HEK293 (cell line): Measurements from ENCODE around the gene RPS6KA1.

Experiments
- CTCF ChIA-PET: fragments of 350-600 bp; formaldehyde crosslinking; extraction: SDS; loops from one replicate; lab custom pipeline; 2021; ENCODE audit warnings: antibody characterized with exemption; lab: Yijun Ruan, JAX
- POLR2A ChIA-PET: fragments of 300-600 bp; formaldehyde crosslinking; extraction: SDS; loops from one replicate; lab custom pipeline; 2020; ENCODE audit warnings: antibody characterized with exemption, inconsistent platforms; lab: Yijun Ruan, JAX
- H3K27ac ChIP-seq: fragments of 200-500 bp; sonication (Bioruptor generic); 2 replicates; pipeline ENCODE4 v1.5.1; 2014; ENCODE audit warnings: low read depth, low read length, control low read depth, inconsistent platforms; ENCODE audit errors: extremely low read depth
- H3K36me3 ChIP-seq, 2 experiments: fragments of 200-500 bp in 1 of 2; sonication (Bioruptor generic) in 1 of 2; 1 replicate in 1 of 2; 2 replicates in 1 of 2; pipeline ENCODE4 v1.5.1; 2014 to 2017; ENCODE audit warnings: inconsistent platforms in 2 of 2, low read length in 2 of 2; ENCODE audit not compliant: control insufficient read depth in 2 of 2, insufficient read depth in 1 of 2
- H3K4me1 ChIP-seq: fragments of 200-500 bp; sonication (Bioruptor generic); 2 replicates; pipeline ENCODE4 v1.5.1; 2014; ENCODE audit warnings: mild to moderate bottlenecking, low read length, inconsistent platforms; ENCODE audit not compliant: control insufficient read depth, insufficient read depth
- H3K4me3 ChIP-seq: 2 replicates; pipeline ENCODE4 v1.5.1; 2011; ENCODE audit warnings: low read depth, mild to moderate bottlenecking, control low read depth, low read length, moderate library complexity
- H3K9me3 ChIP-seq: fragments of 200-500 bp; sonication (Bioruptor generic); 2 replicates; pipeline ENCODE4 v1.5.1; 2014; ENCODE audit warnings: low read depth, low read length, inconsistent platforms; ENCODE audit not compliant: control insufficient read depth, insufficient read depth
- KLF16 ChIP-seq: fragments of 450-650 bp; formaldehyde crosslinking; IDR thresholded peaks from 2 replicates; pipeline ENCODE4 v1.5.1; 2017; ENCODE audit warnings: missing biosample characterization, missing genetic modification characterization
- SP7 ChIP-seq: fragments of 450-650 bp; formaldehyde crosslinking; IDR thresholded peaks from 2 replicates; pipeline ENCODE4 v1.5.1; 2016; ENCODE audit warnings: missing biosample characterization, missing genetic modification characterization
- TCF7L2 ChIP-seq: IDR thresholded peaks from 2 replicates; pipeline ENCODE4 v1.6.1; 2011; ENCODE audit warnings: low read depth, mild to moderate bottlenecking, inconsistent platforms, low read length, moderate library complexity, borderline replicate concordance
- ZBTB21 ChIP-seq: fragments of 450-650 bp; formaldehyde crosslinking; IDR thresholded peaks from 2 replicates; pipeline ENCODE4 v1.5.1; 2017; ENCODE audit warnings: missing biosample characterization, missing genetic modification characterization
- ZBTB8A ChIP-seq: fragments of 450-650 bp; formaldehyde crosslinking; IDR thresholded peaks from 2 replicates; pipeline ENCODE4 v1.5.1; 2016; ENCODE audit warnings: missing biosample characterization, missing genetic modification characterization
- ZFP3 ChIP-seq: fragments of 450-650 bp; formaldehyde crosslinking; IDR thresholded peaks from 2 replicates; pipeline ENCODE4 v1.5.1; 2016; ENCODE audit warnings: low read depth, missing biosample characterization, missing genetic modification characterization
- ZFP41 ChIP-seq: fragments of 450-650 bp; formaldehyde crosslinking; IDR thresholded peaks from 2 replicates; pipeline ENCODE4 v1.5.1; 2016; ENCODE audit warnings: missing biosample characterization, missing genetic modification characterization, borderline replicate concordance
- ZNF132 ChIP-seq: fragments of 450-650 bp; formaldehyde crosslinking; IDR thresholded peaks from 2 replicates; pipeline ENCODE4 v1.5.1; 2017; ENCODE audit warnings: missing biosample characterization, missing genetic modification characterization, borderline replicate concordance
- ZNF133 ChIP-seq: fragments of 450-650 bp; formaldehyde crosslinking; IDR thresholded peaks from 2 replicates; pipeline ENCODE4 v1.5.1; 2016; ENCODE audit warnings: missing biosample characterization, missing genetic modification characterization
- ZNF146 ChIP-seq: fragments of 450-650 bp; formaldehyde crosslinking; IDR thresholded peaks from 2 replicates; pipeline ENCODE4 v1.5.1; 2016; ENCODE audit warnings: missing biosample characterization, missing genetic modification characterization
- ZNF174 ChIP-seq: fragments of 450-650 bp; formaldehyde crosslinking; IDR thresholded peaks from 2 replicates; pipeline ENCODE4 v1.5.0; 2017; ENCODE audit warnings: missing biosample characterization, mild to moderate bottlenecking, missing genetic modification characterization
- ZNF19 ChIP-seq: fragments of 450-650 bp; formaldehyde crosslinking; IDR thresholded peaks from 2 replicates; pipeline ENCODE4; 2016; ENCODE audit warnings: missing biosample characterization, missing genetic modification characterization, low read depth
- ZNF24 ChIP-seq: fragments of 450-650 bp; formaldehyde crosslinking; IDR thresholded peaks from 2 replicates; pipeline ENCODE4 v1.5.1; 2016; ENCODE audit warnings: missing biosample characterization, missing genetic modification characterization
- ZNF302 ChIP-seq: fragments of 450-650 bp; formaldehyde crosslinking; IDR thresholded peaks from 2 replicates; pipeline ENCODE4 v1.5.1; 2016; ENCODE audit warnings: missing biosample characterization, missing genetic modification characterization, low read depth
- ZNF324 ChIP-seq: fragments of 450-650 bp; formaldehyde crosslinking; IDR thresholded peaks from 2 replicates; pipeline ENCODE4 v1.5.1; 2016; ENCODE audit warnings: missing biosample characterization, missing genetic modification characterization
- ZNF416 ChIP-seq: fragments of 450-650 bp; formaldehyde crosslinking; IDR thresholded peaks from 2 replicates; pipeline ENCODE4 v1.5.1; 2016; ENCODE audit warnings: missing biosample characterization, missing genetic modification characterization
- ZNF510 ChIP-seq: fragments of 450-650 bp; formaldehyde crosslinking; IDR thresholded peaks from 2 replicates; pipeline ENCODE4 v1.5.1; 2018; ENCODE audit warnings: mild to moderate bottlenecking, missing genetic modification characterization, missing biosample characterization; ENCODE audit not compliant: insufficient replicate concordance
- ZNF530 ChIP-seq: fragments of 450-650 bp; formaldehyde crosslinking; IDR thresholded peaks from 2 replicates; pipeline ENCODE4 v1.5.1; 2016; ENCODE audit warnings: low read depth, missing biosample characterization, missing genetic modification characterization
- ZNF600 ChIP-seq: fragments of 450-650 bp; formaldehyde crosslinking; IDR thresholded peaks from 2 replicates; pipeline ENCODE4 v1.5.1; 2016; ENCODE audit warnings: missing biosample characterization, missing genetic modification characterization
- ZNF629 ChIP-seq: fragments of 450-650 bp; formaldehyde crosslinking; IDR thresholded peaks from 2 replicates; pipeline ENCODE4 v1.5.1; 2017; ENCODE audit warnings: missing biosample characterization, missing genetic modification characterization
- TF ChIP-seq, protein P1 (sequence below): fragments of 450-650 bp; formaldehyde crosslinking; IDR thresholded peaks from 2 replicates; pipeline ENCODE4 v1.5.1; 2016; ENCODE audit warnings: missing biosample characterization, missing genetic modification characterization
- TF ChIP-seq, protein P2 (sequence below): fragments of 450-650 bp; formaldehyde crosslinking; IDR thresholded peaks from 2 replicates; pipeline ENCODE4 v1.5.1; 2016; ENCODE audit warnings: missing biosample characterization, missing genetic modification characterization
- TF ChIP-seq, protein P3 (sequence below): fragments of 450-650 bp; formaldehyde crosslinking; IDR thresholded peaks from 2 replicates; pipeline ENCODE4 v1.5.0; 2017; ENCODE audit warnings: missing biosample characterization, missing genetic modification characterization, borderline replicate concordance
- TF ChIP-seq, protein P4 (sequence below): fragments of 450-650 bp; formaldehyde crosslinking; IDR thresholded peaks from 2 replicates; pipeline ENCODE4 v1.5.1; 2016; ENCODE audit warnings: missing biosample characterization, missing genetic modification characterization

Gene RPS6KA1

DNA sequence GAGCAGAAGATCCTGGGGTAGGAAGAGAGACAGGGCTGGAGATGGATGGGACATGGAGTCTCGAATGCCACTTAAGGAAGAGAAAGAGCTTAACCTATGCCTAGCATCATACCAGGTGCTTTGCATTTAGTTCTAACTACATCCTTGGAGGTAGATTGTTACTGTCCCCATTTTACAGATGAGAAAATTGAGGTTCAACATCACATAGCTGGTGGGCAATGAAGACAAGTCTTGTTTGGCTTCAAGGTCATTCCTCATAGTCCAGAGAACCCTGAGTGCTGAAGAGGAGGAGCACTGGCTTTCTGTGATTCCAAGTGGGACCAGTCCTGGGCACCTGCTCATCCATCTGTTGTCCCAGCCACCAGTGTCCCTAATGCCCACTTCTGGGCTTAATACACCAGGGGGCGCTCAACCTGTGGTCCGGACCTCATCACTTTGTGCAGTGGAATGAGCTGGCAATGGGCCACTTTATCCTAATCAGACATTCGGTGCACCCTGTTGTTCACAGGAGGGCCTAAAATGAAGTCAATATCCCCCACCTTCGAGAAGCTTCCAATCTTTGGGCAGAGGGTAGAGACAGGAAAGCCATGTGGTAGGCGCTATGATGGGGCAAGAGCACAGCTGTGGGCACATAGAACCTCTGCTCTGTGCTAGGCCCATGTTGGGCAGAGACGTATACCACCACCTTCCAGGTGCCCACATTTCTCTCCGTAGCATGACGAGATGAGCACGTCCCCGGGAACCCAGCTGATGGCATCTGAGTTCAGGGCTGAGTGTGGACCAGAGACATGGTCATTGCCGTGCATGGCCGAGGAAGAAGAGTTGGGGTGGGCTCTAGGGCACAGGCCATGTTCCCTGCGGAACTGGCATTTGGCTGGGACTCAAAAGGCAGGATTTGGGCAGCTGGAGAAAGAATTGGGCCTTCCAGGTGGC lies 9.2 kb downstream of the RPS6KA1 start (continued):
- TF ChIP-seq SP7 (tag by site-specific recombination) (peak; percentile 42; the same call in 1 of the 2 replicates), ZNF324 (0 out of 2 replicates have a peak, but pooled peaks have one; percentile 50), ZNF416 (no peak), ZNF510 (no peak), ZNF132 (no peak), ZNF24 (0 out of 2 replicates have a peak, but pooled peaks have one; percentile 45), ZBTB21 (tag by site-specific recombination) (no peak), ZNF629 (tag by site-specific recombination) (0 out of 2 replicates have a peak, but pooled peaks have one; percentile 16), TCF7L2 (no peak), ZFP41 (no peak), ZNF174 (tag by site-specific recombination) (no peak), ZNF600 (no peak), KLF16 (tag by site-specific recombination) (no peak), ZFP3 (tag by site-specific recombination) (no peak), ZBTB8A (tag by site-specific recombination) (peak; percentile 51; the same call in 1 of the 2 replicates)
- TF ChIP-seq, protein P1, sequence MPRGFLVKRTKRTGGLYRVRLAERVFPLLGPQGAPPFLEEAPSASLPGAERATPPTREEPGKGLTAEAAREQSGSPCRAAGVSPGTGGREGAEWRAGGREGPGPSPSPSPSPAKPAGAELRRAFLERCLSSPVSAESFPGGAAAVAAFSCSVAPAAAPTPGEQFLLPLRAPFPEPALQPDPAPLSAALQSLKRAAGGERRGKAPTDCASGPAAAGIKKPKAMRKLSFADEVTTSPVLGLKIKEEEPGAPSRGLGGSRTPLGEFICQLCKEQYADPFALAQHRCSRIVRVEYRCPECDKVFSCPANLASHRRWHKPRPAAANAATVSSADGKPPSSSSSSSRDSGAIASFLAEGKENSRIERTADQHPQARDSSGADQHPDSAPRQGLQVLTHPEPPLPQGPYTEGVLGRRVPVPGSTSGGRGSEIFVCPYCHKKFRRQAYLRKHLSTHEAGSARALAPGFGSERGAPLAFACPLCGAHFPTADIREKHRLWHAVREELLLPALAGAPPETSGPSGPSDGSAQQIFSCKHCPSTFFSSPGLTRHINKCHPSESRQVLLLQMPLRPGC: no peak
- TF ChIP-seq, protein P2, sequence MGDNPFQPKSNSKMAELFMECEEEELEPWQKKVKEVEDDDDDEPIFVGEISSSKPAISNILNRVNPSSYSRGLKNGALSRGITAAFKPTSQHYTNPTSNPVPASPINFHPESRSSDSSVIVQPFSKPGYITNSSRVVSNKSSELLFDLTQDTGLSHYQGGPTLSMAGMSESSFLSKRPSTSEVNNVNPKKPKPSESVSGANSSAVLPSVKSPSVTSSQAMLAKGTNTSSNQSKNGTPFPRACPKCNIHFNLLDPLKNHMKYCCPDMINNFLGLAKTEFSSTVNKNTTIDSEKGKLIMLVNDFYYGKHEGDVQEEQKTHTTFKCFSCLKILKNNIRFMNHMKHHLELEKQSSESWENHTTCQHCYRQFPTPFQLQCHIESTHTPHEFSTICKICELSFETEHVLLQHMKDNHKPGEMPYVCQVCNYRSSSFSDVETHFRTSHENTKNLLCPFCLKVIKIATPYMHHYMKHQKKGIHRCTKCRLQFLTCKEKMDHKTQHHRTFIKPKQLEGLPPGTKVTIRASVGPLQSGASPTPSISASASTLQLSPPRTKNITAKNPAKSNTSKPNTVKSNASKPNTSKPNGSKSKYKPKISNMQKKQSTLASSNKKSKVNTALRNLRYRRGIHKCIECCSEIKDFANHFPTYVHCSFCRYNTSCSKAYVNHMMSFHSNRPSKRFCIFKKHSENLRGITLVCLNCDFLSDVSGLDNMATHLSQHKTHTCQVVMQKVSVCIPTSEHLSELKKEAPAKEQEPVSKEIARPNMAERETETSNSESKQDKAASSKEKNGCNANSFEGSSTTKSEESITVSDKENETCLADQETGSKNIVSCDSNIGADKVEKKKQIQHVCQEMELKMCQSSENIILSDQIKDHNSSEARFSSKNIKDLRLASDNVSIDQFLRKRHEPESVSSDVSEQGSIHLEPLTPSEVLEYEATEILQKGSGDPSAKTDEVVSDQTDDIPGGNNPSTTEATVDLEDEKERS (tag by site-specific recombination): peak; percentile 76; the same call in 1 of the 2 replicates
- TF ChIP-seq, protein P3, sequence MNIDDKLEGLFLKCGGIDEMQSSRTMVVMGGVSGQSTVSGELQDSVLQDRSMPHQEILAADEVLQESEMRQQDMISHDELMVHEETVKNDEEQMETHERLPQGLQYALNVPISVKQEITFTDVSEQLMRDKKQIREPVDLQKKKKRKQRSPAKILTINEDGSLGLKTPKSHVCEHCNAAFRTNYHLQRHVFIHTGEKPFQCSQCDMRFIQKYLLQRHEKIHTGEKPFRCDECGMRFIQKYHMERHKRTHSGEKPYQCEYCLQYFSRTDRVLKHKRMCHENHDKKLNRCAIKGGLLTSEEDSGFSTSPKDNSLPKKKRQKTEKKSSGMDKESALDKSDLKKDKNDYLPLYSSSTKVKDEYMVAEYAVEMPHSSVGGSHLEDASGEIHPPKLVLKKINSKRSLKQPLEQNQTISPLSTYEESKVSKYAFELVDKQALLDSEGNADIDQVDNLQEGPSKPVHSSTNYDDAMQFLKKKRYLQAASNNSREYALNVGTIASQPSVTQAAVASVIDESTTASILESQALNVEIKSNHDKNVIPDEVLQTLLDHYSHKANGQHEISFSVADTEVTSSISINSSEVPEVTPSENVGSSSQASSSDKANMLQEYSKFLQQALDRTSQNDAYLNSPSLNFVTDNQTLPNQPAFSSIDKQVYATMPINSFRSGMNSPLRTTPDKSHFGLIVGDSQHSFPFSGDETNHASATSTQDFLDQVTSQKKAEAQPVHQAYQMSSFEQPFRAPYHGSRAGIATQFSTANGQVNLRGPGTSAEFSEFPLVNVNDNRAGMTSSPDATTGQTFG (tag by site-specific recombination): no peak
- TF ChIP-seq, all 188 proteins: peak for 8

DNA sequence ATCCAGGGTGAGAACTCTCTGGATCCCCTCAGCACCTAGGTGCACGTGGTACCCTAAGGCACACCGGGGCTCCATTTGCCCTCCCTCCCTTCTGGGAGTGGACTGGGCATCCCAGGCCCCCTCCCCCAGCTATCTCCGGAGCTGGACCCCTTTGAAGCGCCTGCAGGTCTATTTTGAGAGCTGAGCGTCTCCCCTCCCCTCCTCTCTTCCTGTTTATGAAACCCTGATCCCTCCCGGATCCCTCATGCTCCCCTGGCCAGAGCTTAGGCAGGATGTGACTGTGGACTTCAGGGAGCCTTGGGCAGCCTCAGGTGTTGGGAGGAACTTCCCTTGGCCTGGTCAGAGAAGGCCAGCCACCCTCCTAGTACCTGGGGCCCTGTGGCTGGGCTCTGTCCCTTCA lies 10.2 kb downstream of the RPS6KA1 start:
- no peaks in the 10 kb centered on the region for H3K4me1 ChIP-seq
- no peak overlapping the region for H3K4me3 ChIP-seq
- no peak overlapping the region for H3K27ac ChIP-seq
- ChIA-PET POLR2A (interaction anchor here (0.6 to 1.0 kb wide), 2 partner anchors 325 to 773 kb away, joined by 3 to 4 read pairs; no protein-coding TSS in a partner anchor), CTCF (interaction anchor here (1.2 to 4.1 kb wide), 5 partner anchors 10 to 63 kb away, joined by 5 to 37 read pairs (median 5); no protein-coding TSS in a partner anchor)
- H3K36me3 ChIP-seq: peaks cover 0 to 36% of the 10 kb centered on the region in 2 experiments; a peak in 1 of 3 replicates
- no peaks in the 10 kb centered on the region for H3K9me3 ChIP-seq
- TF ChIP-seq ZNF530 (tag by site-specific recombination): no peak
- no peak for TF ChIP-seq ZNF19 (tag by site-specific recombination)
- TF ChIP-seq, protein P4, sequence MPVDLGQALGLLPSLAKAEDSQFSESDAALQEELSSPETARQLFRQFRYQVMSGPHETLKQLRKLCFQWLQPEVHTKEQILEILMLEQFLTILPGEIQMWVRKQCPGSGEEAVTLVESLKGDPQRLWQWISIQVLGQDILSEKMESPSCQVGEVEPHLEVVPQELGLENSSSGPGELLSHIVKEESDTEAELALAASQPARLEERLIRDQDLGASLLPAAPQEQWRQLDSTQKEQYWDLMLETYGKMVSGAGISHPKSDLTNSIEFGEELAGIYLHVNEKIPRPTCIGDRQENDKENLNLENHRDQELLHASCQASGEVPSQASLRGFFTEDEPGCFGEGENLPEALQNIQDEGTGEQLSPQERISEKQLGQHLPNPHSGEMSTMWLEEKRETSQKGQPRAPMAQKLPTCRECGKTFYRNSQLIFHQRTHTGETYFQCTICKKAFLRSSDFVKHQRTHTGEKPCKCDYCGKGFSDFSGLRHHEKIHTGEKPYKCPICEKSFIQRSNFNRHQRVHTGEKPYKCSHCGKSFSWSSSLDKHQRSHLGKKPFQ (tag by site-specific recombination): no peak
- no peak for TF ChIP-seq ZNF302 (tag by site-specific recombination)
- no peak for TF ChIP-seq ZNF146 (tag by site-specific recombination)
- no peak for TF ChIP-seq ZNF133 (tag by site-specific recombination)
- TF ChIP-seq, protein P2 (tag by site-specific recombination): no peak
